Immature natural killer cell (primary cell): ENCODE measurements around the gene TSFM. TPM values are rescaled to one million over a fixed set of nuclear protein-coding genes. Genes with fewer than 3 reads are reported as not detected.
A peak's percentile ranks its signal among the peaks of the same experiment; 100 is the strongest.

Experiments
- DNase-seq, 3 donors: peaks; one replicate each; pipeline ENCODE4 v3.0.0; 2022; ENCODE audit warnings: mixed read lengths in 1 of 3
- H3K27ac Mint-ChIP-seq, 6 donors: one replicate each; pipeline ENCODE4 v1.8.0; 2020; ENCODE audit warnings: mixed read lengths in 6 of 6, mild to moderate bottlenecking in 5 of 6, inconsistent platforms in 4 of 6, moderate library complexity in 3 of 6
- H3K27me3 Mint-ChIP-seq, 3 donors: one replicate each; pipeline ENCODE4 v1.8.0; 2020 to 2021; ENCODE audit warnings: low read depth in 3 of 3, mild to moderate bottlenecking in 3 of 3, mixed read lengths in 3 of 3, moderate library complexity in 3 of 3, inconsistent platforms in 1 of 3
- H3K36me3 Mint-ChIP-seq, 3 donors: one replicate each; pipeline ENCODE4 v1.8.0; 2020; ENCODE audit warnings: mixed read lengths in 3 of 3, inconsistent platforms in 2 of 3, mild to moderate bottlenecking in 2 of 3
- H3K4me1 Mint-ChIP-seq, 2 donors: one replicate each; pipeline ENCODE4 v1.8.0; 2020; ENCODE audit warnings: inconsistent platforms in 2 of 2, mild to moderate bottlenecking in 2 of 2, mixed read lengths in 2 of 2, moderate library complexity in 1 of 2
- H3K4me3 Mint-ChIP-seq, 5 donors: one replicate each; pipeline ENCODE4 v1.8.0; 2020; ENCODE audit warnings: mild to moderate bottlenecking in 5 of 5, mixed read lengths in 5 of 5, inconsistent platforms in 3 of 5, moderate library complexity in 3 of 5
- H3K9me3 Mint-ChIP-seq, 6 donors: one replicate each; pipeline ENCODE4 v1.8.0; 2020; ENCODE audit warnings: mild to moderate bottlenecking in 6 of 6, mixed read lengths in 6 of 6, inconsistent platforms in 4 of 6, moderate library complexity in 3 of 6
- polyA plus RNA-seq, 3 donors: library from polyadenylated mRNA; unstranded; fragments of 300-500 nt; fragmentation: Illumina TruSeq; gene quantifications; one replicate each; pipeline ENCODE4 v1.2.3, GENCODE V29; 2021

Gene TSFM
- polyA plus RNA-seq, 3 donors from 2014 or later: 22.2 to 38.6 (median 23.4) TPM

DNA sequence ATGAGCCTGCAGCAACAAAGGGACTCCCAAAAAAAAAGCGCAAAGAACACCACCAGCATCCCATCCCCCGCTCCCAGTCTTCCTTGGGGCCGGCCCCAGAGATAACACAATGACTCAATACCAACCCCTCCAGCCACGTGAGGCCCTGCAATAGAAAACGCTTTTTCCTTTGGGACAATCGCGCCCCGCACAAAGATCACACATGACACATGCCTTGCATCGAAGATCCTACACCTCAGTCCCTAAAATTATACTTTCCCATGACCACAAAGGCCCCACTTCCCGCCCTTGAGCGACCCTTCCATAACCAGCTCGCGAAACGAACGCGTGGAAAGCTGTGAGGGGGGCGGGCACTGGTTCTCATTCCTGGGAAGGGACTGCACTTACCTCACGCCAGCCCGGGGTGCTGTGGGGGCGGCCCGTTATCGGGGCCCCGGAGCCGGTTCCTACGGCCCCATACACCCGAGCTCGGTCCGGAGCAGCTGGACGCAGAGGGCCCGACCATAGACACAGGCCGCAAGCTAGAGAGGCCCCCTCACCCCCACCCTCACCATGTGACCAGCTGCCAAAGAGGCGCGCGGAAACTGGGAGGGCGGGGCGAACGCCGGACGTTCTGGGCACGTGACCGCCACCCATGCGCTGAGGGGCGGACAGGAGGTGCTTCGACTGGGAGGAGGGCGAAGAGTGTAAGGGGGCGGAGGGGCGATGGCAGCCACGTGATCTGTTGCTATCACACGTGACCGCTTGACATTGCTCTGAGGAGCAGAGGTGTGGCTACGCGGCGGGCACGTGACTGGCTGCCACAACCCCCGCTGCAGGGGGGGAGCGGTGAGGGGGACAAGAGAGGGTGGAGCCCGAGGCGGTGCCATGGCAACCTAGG, 30.6 kb upstream of the TSFM start, which contains the start of gene CDK4:
TSS of gene CDK4 (minus strand) at position 523 of the 880 bp plus-strand sequence. CDS start 593 bp downstream, outside the sequence.
- Mint-ChIP-seq H3K27ac (peak within 1 kb of the TSS; percentile 89 to 99 (median 96)), H3K4me3 (peak within 1 kb of the TSS; percentile 87 to 95 (median 87)), H3K27me3 (peaks cover 6 to 13% (median 11%) of the 10 kb centered on the region in 3 donors), H3K4me1 (peaks cover 51 to 64% of the 10 kb centered on the region in 2 donors), H3K9me3 (no peaks in the 10 kb centered on the region), H3K36me3 (peaks cover 4 to 15% (median 4%) of the 10 kb centered on the region in 3 donors)
- DNase-seq: peak; percentile 98 to 99 (median 98)

DNA sequence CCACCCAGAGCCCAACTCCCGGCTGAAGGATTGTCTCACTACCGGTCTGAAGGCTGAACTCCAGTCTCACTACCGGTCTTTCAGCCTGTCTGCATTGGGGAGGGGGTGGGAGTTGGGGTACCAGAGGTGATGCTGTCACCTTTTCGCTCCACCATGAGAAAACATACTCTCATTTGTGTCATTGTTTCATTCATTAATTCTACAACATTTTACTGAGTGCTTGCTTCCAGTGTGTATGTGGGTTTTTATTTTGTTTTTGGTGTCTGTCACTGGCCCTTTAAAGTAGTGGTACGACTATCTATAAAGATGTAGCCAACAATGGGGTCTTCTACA, 30.0 kb upstream of the TSFM start:
- H3K27me3 Mint-ChIP-seq: peaks cover 6 to 13% (median 11%) of the 10 kb centered on the region in 3 donors
- peaks cover 0 to 12% (median 4%) of the 10 kb centered on the region in 3 donors for H3K36me3 Mint-ChIP-seq
- no peaks in the 10 kb centered on the region for H3K9me3 Mint-ChIP-seq
- peaks cover 53 to 60% of the 10 kb centered on the region in 2 donors for H3K4me1 Mint-ChIP-seq
- DNase-seq: no peak
- peak overlapping the region; percentile 89 to 99 (median 96) for H3K27ac Mint-ChIP-seq
- peak overlapping the region; percentile 87 to 95 (median 87) for H3K4me3 Mint-ChIP-seq

DNA sequence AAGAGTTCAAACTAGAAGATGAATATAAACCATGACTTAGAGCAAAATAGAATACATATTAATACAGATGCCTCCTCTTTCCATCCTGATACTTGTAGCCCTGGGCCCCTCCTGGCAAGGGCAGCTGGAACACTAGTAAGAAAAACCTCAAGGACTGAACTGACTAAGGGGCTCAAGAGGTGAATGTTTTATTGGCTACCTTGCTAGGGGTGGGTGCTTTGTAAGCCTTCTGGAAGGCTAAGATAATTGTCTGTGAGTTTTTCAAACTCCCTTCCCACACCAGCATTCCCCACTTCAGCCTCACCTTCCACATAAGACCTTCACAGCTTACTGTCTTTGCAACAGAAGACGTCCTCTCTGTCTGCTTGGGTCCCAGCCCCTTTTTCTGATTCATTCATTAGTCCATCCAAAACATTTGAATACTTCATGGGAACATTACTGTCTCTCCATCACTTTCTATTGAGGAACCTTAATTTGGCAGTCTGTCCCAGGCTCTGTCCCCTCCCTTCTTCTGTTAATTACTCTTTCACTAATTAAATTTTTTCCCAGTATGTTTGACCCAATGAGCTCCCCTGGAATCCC, 28.7 kb upstream of the TSFM start:
- DNase-seq: no peak
- Mint-ChIP-seq H3K27ac (peak overlapping the region; percentile 89 to 99 (median 96)), H3K27me3 (peaks cover 6 to 13% (median 9%) of the 10 kb centered on the region in 3 donors), H3K9me3 (no peaks in the 10 kb centered on the region), H3K36me3 (peaks cover 0 to 9% (median 0%) of the 10 kb centered on the region in 3 donors), H3K4me3 (peak overlapping the region; percentile 91 to 96 (median 95)), H3K4me1 (peaks cover 53 to 60% of the 10 kb centered on the region in 2 donors)

DNA sequence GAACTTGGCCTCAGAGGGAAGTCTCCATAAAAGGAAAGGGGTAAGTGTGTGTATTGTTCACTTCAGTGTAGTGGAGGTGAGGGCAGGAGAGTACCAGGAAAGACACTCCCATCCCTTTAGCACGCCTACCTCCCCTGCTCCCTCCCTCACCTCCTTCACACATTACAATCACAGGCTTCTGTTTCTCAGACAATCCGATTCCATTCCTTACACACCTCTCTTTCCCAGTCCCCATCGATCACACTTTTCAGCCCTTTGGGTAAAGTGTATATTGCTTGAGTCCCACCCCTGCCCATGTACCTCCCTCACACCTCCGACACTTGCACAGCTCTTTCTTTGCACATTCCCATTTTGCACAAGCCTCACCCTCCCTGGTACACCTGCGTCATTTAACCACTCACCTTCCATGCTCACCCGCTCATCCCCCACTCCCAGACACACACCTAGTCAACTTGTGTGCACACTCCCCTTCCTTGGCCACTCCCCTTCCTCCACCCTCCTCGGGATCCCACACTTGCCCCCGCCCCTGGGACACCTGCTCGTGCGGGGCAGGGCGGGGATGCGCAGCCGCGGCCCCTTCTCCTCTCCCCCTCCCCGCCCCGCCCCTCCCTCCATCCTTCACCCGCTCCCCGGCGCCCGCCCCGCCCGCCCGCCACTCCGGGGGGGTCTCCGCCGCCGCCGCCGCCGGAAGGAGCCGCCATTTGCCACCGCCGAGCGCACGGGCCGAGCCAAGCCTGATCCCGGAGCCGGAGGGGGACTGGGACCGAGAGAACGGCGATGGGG, 28.0 kb upstream of the TSFM start, which contains the start of gene MARCHF9:
TSS of gene MARCHF9 (plus strand) at position 693 of the 783 bp plus-strand sequence. CDS start 426 bp downstream, outside the sequence.
- H3K27me3 Mint-ChIP-seq: peaks cover 6 to 13% (median 9%) of the 10 kb centered on the region in 3 donors
- peak within 1 kb of the TSS; percentile 89 to 96 (median 94) for H3K4me3 Mint-ChIP-seq
- H3K9me3 Mint-ChIP-seq: no peaks in the 10 kb centered on the region
- H3K36me3 Mint-ChIP-seq: peaks cover 0 to 3% (median 3%) of the 10 kb centered on the region in 3 donors
- DNase-seq: peak; percentile 57 to 62 (median 59)
- peaks cover 53 to 65% of the 10 kb centered on the region in 2 donors for H3K4me1 Mint-ChIP-seq
- H3K27ac Mint-ChIP-seq: peak within 1 kb of the TSS; percentile 89 to 99 (median 96)

DNA sequence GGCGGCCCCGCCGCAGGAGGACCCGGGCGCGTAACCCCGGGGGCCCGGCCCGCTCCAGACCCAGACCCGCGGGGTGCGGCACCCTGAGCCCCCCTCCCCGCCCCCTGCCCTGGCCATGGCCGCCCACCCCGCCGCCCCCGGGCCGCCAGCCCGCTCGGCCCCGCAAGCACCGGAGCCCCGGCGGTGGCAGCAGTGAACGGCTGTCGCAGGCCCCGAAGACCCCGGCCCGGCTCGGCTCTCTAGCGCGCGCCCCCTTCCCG, 27.5 kb upstream of the TSFM start:
- no peaks in the 10 kb centered on the region for H3K9me3 Mint-ChIP-seq
- H3K27me3 Mint-ChIP-seq: peaks cover 6 to 13% (median 10%) of the 10 kb centered on the region in 3 donors
- no peak for DNase-seq
- H3K36me3 Mint-ChIP-seq: peaks cover 0 to 3% (median 3%) of the 10 kb centered on the region in 3 donors
- no peak overlapping the region for H3K27ac Mint-ChIP-seq
- H3K4me3 Mint-ChIP-seq: peak overlapping the region in 3 of 5 donors; percentile 33 to 96 (median 35)
- peaks cover 53 to 65% of the 10 kb centered on the region in 2 donors for H3K4me1 Mint-ChIP-seq

DNA sequence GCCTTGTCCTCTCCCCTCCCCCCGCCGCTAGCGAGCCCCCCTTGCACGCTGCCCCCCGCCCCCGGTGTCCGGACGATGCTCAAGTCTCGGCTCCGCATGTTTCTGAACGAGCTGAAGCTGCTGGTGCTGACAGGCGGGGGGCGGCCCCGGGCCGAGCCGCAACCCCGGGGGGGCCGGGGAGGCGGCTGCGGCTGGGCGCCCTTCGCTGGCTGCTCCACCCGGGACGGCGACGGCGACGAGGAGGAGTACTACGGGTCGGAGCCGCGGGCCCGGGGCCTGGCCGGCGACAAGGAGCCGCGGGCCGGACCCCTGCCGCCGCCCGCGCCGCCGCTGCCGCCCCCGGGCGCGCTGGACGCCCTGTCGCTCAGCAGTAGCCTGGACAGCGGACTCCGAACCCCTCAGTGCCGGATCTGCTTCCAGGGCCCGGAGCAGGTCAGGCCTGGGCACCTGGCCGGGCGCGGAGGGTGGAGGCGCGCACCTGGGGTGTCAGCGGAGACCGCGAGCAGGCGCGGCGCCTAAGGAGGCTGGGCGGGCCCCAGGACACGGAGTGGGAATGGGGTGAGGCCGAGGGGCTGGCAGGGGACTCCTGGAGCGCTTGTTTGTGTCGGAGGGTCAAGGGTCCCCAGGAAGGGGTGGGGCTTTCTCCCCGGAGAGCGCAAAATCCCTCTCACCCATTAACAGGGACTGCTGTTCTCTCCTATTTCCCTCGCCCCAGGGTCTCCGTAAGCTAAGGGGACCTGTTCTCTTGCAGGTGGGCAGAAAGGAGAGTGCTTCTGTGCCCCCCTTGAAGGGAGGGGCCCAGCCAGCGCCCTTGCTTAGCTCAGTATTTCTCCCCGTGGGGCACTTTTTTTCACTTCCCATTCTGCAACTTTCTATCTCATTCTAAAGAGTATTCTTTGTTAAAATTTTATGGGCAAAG, 26.9 kb upstream of the TSFM start:
- Mint-ChIP-seq H3K27ac (peak overlapping the region in 5 of 6 donors; percentile 69 to 87 (median 76)), H3K36me3 (peaks cover 0 to 4% (median 3%) of the 10 kb centered on the region in 3 donors), H3K4me3 (peak overlapping the region; percentile 80 to 92 (median 85)), H3K9me3 (no peaks in the 10 kb centered on the region), H3K4me1 (peaks cover 51 to 59% of the 10 kb centered on the region in 2 donors), H3K27me3 (peaks cover 6 to 13% (median 10%) of the 10 kb centered on the region in 3 donors)
- DNase-seq: peak; percentile 47 to 56 (median 55)

DNA sequence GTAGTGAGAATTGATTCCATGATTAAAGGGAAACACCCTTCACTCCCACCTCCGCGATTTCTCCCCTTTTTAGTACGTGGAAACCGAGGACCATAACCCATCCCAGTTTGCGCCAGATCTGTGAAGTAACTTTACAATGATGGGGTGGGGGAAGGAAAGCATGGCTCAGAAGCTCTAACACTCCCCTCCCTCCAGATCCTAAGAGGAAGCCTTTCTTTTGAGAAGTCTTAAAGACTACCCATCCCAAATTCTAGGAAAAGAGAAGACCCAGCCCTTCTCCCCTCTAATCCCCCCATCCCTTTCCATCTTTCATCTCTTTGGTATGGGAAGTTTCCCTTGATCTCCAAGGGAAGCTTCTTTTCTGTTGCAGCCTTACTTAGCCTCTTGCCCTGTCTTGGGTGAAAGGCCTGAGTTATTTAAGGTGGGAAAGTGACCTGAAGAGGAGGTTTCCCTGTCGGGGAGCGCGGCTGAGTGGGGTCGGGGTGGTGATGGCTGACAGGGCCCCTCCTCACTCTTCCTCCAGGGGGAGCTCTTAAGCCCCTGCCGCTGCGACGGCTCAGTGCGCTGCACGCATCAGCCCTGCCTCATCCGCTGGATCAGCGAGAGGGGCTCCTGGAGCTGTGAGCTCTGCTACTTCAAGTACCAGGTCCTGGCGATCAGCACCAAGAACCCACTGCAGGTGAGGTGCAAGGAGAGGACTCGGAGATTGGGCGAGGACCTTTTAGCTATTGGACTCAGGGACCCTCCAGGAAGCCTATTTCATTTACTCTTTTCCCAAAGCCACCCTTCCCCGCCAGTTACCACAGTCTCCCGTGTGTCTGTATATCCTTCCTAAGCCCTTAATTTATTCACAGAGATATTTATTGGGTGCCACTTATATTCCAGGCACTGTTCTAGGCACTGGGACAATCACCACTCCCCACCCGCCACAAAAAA, 25.9 kb upstream of the TSFM start:
- H3K9me3 Mint-ChIP-seq: no peaks in the 10 kb centered on the region
- H3K4me1 Mint-ChIP-seq: peaks cover 43 to 49% of the 10 kb centered on the region in 2 donors
- H3K36me3 Mint-ChIP-seq: peaks cover 0 to 8% (median 3%) of the 10 kb centered on the region in 3 donors
- peak overlapping the region; percentile 55 to 91 (median 76) for H3K27ac Mint-ChIP-seq
- H3K4me3 Mint-ChIP-seq: peak overlapping the region; percentile 80 to 92 (median 85)
- peak; percentile 54 to 63 (median 62) for DNase-seq
- peaks cover 6 to 13% (median 8%) of the 10 kb centered on the region in 3 donors for H3K27me3 Mint-ChIP-seq

DNA sequence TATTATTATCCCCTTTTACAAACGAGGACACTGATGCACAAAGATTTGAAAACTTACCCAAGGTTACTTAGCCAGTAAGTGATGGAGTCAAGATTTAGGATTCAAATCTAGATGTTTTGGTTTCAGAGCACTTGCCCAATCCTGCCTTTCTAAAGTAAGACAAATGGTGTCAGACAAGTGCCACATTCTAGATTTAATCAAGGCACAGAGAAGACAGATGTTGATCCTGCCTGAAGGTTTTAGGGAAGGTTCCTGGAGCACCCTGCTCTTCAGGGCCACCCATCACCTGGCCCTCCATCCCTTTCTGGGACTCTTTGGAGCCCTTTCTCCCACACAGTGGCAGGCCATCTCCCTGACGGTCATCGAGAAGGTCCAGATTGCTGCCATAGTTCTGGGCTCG, 24.8 kb upstream of the TSFM start:
- no peak overlapping the region for H3K27ac Mint-ChIP-seq
- H3K4me1 Mint-ChIP-seq: peaks cover 32 to 38% of the 10 kb centered on the region in 2 donors
- DNase-seq: no peak
- no peaks in the 10 kb centered on the region for H3K9me3 Mint-ChIP-seq
- peaks cover 0 to 8% (median 3%) of the 10 kb centered on the region in 3 donors for H3K36me3 Mint-ChIP-seq
- peak overlapping the region in 1 of 5 donors; percentile 15 for H3K4me3 Mint-ChIP-seq
- peaks cover 1 to 7% (median 4%) of the 10 kb centered on the region in 3 donors for H3K27me3 Mint-ChIP-seq

DNA sequence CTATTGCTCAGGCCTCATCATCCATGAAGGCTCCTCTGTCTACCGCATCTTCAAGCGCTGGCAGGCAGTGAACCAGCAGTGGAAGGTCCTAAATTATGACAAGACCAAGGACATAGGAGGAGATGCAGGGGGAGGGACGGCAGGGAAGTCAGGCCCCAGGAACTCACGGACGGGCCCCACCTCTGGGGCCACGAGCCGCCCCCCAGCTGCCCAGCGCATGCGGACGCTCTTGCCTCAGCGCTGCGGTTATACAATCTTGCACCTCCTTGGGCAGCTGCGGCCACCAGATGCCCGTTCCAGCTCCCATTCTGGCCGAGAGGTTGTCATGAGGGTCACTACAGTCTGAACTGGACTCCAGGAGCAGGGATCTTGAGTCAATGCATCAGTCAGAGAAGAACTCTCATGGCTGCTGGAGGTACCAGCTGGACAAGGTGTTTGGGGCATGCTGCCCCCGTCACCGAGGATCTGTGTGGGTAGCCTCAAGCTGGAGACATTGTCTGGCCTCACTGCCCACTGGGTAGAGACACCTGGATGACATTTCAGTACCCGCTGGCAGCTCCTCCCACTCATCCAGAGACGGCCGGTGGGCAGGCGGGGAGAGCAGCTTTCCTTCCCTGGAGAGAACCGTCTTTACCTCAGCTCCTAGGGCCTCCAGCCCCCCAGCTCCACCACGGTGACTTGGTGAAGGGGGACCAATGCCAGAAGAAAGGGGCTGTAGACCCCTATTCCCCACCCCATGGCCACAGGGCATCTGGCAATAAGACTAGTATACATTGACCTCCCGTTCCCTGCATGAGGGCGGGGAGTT, 23.8 kb upstream of the TSFM start:
- no peak for DNase-seq
- H3K36me3 Mint-ChIP-seq: peaks cover 0 to 8% (median 3%) of the 10 kb centered on the region in 3 donors
- H3K27ac Mint-ChIP-seq: no peak overlapping the region
- peaks cover 8 to 15% (median 12%) of the 10 kb centered on the region in 3 donors for H3K27me3 Mint-ChIP-seq
- H3K4me1 Mint-ChIP-seq: peaks cover 22 to 28% of the 10 kb centered on the region in 2 donors
- no peaks in the 10 kb centered on the region for H3K9me3 Mint-ChIP-seq
- no peak overlapping the region for H3K4me3 Mint-ChIP-seq

DNA sequence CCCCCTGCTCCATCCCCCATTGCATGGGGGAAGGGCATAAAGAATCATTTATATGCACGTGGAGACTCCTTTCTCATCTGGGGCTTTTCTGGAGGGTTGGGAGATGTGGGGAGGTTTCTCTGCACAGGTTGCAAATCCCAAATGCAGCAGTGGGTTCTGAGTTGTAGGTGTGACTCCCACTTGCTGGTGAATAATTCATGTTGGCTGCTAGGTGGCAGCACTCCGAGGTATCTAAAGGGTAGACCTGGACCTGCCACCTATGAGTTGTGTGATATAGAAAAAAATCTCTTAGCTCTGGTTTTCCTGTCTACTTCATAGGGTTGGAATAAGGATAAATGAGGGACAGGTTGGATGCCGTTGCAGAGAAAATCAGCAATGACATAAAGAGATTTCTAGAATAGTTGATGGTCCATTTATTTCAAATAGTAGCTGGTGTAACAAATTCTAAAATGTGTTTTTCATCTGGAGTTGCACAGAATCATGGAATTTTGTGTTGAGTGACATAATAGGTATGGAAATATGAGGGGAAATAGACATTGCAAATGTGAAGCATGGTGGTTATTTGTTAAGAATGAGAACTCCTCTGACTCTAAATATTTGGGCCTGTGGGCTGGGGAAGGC, 23.1 kb upstream of the TSFM start:
- Mint-ChIP-seq H3K27ac (no peak overlapping the region), H3K27me3 (peaks cover 8 to 20% (median 11%) of the 10 kb centered on the region in 3 donors), H3K9me3 (no peaks in the 10 kb centered on the region), H3K4me3 (no peak overlapping the region), H3K36me3 (peaks cover 0 to 8% (median 3%) of the 10 kb centered on the region in 3 donors), H3K4me1 (peaks cover 20 to 25% of the 10 kb centered on the region in 2 donors)
- DNase-seq: peak in 1 of 3 donors; percentile 33
